GM19099 (cell line): ENCODE results near the gene BMPER.

Experiments used
- POLR2A ChIP-seq: IDR thresholded peaks from 3 replicates; pipeline ENCODE4 v1.6.1; 2011; ENCODE audit warnings: low read depth; ENCODE audit not compliant: insufficient read length; ENCODE audit errors: extremely low read depth

Gene BMPER

GRCh38 chr7:34041707-34042106 is 136.4 kb downstream of the BMPER start:
- no peak for TF ChIP-seq POLR2A

DNA sequence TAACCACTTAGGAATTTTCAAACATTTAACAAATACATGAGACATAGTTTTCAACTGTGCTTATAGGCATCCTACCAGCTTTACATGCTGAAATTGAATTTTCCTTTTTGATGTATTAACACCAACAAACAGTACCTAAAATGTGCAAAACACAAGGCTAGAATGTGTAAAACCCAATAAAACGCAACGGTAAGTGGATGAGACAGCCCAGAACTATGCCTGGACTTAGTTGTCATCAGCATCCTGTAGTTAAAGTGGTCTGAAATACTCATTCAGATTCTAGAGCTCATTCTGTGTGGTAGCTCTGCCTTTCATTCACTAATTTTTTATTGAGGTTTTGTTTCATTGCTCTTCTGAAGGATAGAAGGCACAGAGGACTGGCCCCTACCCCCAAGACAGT is 137.1 kb downstream of the BMPER start:
- TF ChIP-seq POLR2A: no peak

DNA sequence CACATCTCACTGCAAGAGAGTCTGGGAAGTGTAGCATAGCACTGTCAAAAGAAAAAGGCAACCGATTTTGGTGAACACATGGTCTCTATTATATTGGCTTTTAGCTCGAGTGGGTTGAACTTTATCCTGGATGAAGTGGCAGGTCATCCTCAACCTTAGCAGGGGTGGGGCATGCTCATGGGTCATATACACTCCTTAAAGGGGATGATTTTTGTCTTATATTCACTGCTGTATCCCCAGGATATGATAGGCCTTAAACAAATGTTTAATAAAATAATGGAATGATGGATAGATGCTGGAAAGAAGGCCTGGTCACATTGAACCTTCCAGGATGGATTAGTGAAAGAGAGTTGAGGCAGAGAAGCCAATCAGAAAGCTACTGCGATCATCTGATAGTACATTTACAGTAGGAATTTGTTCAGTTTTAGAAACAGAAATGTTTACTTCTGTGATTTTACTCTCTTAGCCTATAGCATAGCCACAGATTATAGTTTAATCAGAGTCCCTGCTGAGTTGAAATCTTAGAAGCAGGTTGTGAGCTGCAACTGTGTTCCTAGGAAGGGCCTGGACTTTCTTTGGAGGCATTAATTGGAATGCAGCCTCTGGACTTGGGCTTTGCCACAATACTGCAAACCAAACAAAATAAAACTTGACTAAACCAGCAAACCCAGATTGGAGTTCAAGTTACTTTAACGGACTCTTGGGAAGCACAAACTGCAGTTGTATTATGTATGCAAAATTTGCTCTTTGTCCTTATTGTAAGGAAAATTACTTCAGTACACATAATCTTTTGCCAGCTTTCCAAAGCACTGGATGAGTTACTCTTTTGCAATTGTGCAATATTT is 138.3 kb downstream of the BMPER start:
- no peak for TF ChIP-seq POLR2A

GRCh38 chr7:34044306-34044643 is 138.9 kb downstream of the BMPER start:
- TF ChIP-seq POLR2A: no peak

- no peak for TF ChIP-seq POLR2A
These were observed 139.5 kb downstream of the BMPER start for GRCh38 chr7:34044734-34045353.

DNA sequence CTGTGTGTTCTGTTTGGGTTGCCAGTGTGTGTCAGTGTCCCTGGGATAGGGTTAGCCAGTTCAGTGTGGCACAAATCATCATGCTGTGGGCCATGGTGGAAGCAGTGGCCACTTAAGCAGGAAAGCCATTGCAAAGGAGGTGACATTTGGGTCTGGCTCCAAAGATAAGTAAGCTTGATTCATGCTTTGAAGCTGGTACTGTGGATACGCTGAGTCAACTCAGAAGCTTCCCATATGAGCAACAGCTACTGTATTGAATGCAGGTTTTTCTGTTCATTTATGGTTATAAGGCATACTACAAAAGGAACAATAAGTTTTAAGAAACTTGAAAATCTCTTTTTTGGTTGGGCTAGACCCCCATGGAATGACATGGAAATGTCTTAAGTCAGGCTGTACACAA is 143.1 kb downstream of the BMPER start:
- no peak for TF ChIP-seq POLR2A

DNA sequence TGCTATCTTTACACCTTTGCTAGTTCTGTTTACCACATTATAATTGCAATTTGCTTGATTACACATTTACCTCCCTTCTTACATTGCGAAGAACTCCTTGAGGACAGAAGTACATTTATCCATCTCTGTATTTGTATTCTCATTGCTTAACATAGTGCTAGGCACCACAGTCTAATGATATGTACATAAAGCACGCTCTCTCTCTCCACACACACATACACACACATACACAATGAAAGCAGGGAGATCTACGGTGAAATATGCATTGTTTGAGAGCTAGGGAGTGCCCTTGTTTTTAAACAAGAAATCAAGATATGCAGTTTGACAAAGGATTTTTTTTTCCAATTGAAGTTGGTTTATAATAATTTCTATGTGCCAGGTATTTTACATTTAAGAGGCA is 148.7 kb downstream of the BMPER start:
- no peak for TF ChIP-seq POLR2A

GRCh38 chr7:34057136-34057535 is 151.8 kb downstream of the BMPER start:
- no peak for TF ChIP-seq POLR2A

DNA sequence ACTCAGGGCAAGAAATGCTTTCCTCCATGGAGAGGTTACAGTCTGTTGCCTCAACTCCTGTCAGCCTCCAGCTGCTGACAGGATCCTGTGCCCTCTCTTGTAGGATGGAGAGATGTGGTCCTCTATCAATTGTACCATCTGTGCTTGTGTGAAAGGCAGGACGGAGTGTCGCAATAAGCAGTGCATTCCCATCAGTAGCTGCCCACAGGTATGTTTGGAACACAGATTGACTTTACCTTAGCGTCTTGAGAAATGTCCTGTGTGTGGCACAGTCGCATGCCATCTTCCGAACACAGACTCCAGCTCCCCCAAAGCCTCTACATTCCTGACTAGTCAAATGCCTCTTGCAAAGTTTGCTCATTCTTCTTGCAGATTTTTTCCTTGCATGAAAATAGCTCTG is 152.6 kb downstream of the BMPER start:
- no peak for TF ChIP-seq POLR2A

GRCh38 chr7:34058801-34059135 is 153.4 kb downstream of the BMPER start:
- TF ChIP-seq POLR2A: no peak

- TF ChIP-seq POLR2A: no peak
These were observed 153.9 kb downstream of the BMPER start for GRCh38 chr7:34059136-34059828.

- no peak for TF ChIP-seq POLR2A
These were observed 155.0 kb downstream of the BMPER start for GRCh38 chr7:34060196-34060947.

- TF ChIP-seq POLR2A: no peak
These were observed 155.8 kb downstream of the BMPER start for GRCh38 chr7:34061149-34061548.

- TF ChIP-seq POLR2A: no peak
These were observed 157.0 kb downstream of the BMPER start for GRCh38 chr7:34062341-34062740.

DNA sequence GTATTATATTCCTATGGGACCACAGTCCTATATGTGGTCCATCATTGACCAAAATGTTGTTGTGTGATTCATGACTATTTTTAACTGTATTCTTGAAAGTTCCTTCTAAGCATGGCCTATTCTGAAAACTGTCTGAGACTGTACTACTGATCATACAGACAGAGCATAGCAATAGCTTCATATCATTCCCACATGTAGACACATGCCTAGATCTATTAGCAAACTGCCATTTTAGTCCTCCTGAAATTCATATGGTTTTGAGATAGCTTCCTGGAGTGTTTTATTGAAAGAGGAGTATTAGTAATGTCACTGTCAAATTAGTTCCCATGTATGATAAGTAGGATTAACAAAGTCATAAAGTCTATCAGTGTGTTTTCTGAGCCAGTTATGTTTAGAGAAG is 157.5 kb downstream of the BMPER start:
- no peak for TF ChIP-seq POLR2A
